GM19099 (cell line): Measurements from ENCODE around the gene GNG2.

Experiments
- POLR2A ChIP-seq: IDR thresholded peaks from 3 replicates; pipeline ENCODE4 v1.6.1; 2011; ENCODE audit warnings: low read depth; ENCODE audit not compliant: insufficient read length; ENCODE audit errors: extremely low read depth

Gene GNG2

GRCh38 chr14:51938821-51939220, 78.4 kb downstream of the GNG2 start:
- TF ChIP-seq POLR2A = no peak

DNA sequence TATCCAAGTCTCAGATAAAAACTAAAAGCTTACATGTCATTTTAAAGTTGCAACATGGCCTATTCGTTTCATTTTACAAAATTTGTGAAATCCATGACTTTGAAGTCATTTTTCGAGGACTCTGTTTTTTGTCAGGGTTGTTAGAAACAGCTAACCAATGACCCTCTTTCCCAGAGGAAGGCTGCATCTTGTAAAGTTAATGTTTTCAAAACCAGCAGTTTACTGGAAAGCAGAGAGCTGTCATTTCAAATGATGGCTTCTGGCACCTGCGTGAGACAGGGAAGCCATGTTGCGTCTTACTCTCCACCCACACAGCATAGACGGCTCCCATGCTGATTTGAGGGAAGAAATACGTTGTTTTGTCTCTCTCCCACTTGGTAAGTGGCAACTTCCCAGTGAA, 78.8 kb downstream of the GNG2 start:
- TF ChIP-seq POLR2A = no peak

DNA sequence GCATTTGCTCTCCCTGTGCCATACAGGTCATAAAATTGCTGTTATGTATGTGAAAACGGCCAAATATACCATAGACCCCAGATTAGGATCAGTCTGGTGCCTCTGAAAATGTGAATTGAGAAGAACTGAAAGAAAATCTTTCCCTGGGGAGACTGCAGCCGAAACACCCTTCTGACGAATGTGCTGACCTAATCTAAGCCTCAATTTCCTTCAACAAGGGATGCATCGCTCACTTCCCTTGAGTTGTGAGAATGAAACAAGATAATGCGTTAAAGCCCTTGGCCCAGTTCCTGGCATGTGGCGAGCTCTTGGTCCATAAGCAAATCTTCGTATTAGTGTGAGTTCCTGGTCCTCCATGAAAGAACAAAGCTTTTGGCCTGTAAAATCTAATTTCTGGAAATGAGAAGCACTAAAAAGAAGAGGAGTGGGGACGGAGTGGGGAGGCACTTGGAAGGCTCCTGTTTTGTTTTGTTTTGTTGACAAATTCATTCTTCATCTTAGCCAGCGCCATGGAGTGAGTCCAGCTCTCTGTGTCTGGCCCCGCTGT, 79.4 kb downstream of the GNG2 start:
- no peak for TF ChIP-seq POLR2A

DNA sequence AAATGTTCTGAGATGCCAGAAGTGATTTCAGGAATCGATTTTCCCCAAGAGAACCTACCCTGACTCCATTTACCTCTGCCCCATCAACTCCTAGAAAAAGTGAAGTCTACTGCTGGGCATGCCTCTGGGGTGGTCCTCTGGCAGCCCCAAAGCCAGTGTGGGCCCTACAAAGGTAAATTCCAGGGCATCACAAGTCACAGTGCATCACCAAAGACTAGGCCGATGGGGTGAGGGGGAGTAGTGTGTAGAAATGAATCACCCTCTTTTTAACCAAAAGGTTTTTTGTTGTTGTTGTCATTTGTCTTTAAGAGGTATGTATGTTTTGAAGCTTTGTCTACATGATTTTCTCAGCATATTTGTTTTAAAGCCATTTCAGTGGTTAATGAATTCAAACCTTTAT, 82.6 kb downstream of the GNG2 start:
- no peak for TF ChIP-seq POLR2A

- no peak for TF ChIP-seq POLR2A
These were observed 89.6 kb downstream of the GNG2 start for GRCh38 chr14:51950007-51950406.

DNA sequence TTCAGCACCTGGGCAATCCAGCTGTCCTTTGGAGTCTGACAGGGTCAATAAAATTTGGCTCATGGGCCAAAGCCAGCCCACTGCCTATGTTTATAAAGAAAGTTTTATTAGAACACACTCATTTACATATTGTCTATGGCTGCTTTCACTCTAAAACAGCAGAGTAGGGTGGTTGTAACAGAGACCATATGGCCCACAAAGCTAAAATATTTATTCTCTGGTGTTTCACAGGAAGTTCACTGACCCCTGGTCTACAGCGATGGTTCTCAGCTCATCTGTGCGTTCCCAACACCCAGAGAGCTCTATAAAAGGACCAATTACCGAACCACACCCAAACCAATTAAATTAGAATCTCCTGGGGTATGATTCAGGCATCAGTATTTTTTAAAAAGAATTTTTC, 91.2 kb downstream of the GNG2 start:
- TF ChIP-seq POLR2A = no peak

DNA sequence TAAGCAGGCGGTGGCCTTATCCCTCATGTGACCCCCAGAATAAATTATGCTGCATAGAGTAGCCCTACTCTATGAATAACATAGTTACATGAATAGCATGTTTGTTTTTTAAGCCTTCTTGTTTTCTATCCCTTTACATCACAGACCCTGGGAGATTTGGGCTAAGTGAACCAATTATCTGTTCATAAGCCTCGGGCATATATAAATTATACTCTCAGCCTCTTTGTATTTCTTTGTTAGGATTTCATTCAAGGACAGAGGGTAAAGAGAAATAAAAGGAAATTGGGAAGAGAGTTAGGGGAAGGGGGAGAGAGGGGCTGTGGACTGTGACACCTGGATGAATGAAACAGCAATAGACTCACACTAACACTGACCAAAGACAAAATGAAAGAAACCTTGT, 93.6 kb downstream of the GNG2 start:
- no peak for TF ChIP-seq POLR2A

GRCh38 chr14:51954657-51955056, 94.2 kb downstream of the GNG2 start:
- TF ChIP-seq POLR2A = no peak

- TF ChIP-seq POLR2A = no peak
These were observed 97.5 kb downstream of the GNG2 start for GRCh38 chr14:51957950-51958349.

DNA sequence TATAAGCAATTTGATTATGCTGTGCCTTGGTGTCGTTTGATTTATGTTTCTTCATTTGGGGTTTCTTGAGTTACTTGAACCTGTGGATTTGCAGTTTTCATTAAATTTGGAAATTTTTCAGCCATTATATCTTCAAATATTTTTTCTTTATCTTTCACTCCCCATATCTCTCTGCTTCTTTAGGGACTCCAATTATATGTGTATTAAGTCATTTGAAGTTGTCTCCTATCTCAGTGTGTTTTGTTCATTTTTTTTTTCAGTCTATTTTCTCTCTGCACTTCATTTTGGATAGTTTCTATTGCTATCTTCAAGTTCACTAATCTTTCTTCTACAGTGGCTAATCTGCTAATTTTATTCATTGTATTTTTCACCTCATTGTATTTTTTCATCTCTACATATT, 99.5 kb downstream of the GNG2 start:
- TF ChIP-seq POLR2A = no peak

- TF ChIP-seq POLR2A = no peak
These were observed 100.5 kb downstream of the GNG2 start for GRCh38 chr14:51960866-51961265.

DNA sequence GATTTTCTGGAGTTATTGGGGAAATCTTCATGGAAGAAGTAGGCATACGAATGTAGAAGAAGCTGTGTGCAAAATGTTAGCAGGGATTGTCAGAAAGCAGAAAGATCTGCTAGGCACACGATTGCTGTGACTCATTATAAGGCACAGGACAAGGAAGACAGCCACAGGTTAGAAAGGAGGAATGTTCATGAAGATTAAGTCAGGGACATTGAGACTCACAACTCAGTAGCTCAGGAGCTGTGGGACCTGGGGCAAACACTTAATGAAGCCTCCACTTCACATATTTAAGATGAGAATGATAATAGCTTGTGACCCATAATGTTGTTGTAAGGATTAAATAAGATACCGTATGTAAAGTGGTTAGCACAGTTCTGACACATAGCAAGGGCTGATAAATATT, 102.3 kb downstream of the GNG2 start:
- no peak for TF ChIP-seq POLR2A

GRCh38 chr14:51963286-51963685, 102.9 kb downstream of the GNG2 start:
- TF ChIP-seq POLR2A = no peak

- no peak for TF ChIP-seq POLR2A
These were observed 107.1 kb downstream of the GNG2 start for GRCh38 chr14:51967521-51967920.

DNA sequence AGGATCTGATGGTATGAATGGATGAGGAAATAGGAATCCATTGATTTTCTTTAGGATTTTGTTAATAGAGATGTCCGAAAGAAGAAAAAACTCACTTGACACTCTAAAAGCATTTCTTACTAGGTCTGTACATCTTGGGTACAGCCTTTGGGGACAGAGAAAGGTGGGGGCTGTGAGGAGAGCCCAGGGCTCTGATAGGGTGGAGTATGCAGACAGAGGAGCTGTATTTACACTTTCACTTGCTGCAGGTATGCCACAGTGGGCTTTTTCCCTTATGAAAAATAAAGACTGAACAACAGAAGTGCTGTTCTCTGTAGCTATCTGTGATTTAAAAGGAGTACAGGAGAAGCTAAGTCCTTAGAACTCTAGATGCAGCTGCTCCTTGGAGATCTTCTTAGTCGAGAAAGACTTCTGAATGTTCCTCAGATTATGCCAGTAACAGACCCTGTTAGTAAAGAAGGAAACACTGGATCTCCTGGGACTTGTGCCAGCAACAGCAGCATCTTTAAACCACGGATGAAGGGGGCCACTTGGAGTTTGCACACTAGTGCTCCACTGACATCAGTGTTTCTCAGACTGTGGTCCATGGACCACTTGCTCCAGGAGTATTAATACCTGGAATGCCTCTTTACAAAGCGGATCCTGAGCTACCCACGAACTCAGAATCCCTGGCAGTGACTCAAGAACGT, 109.6 kb downstream of the GNG2 start:
- TF ChIP-seq POLR2A = no peak

DNA sequence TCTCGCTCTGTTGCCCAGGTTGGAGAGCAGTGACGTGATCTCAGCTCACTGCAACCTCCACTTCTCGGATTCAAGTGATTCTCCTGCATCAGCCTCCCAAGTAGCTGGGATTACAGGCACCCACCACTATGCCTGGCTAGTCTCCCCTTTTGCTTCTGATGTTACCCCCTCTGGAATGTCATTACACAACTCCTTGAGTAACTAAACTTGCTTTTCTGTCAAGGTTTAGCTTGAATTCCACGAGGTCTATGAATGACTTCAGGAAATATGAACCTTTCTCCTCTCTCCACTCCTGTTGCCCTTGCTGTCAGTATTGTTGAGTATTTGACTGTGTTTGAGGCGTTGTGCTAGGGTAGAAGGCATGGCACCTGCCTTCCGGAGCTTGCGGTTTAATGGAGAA, 112.2 kb downstream of the GNG2 start:
- no peak for TF ChIP-seq POLR2A

GRCh38 chr14:51977075-51977474, 116.7 kb downstream of the GNG2 start:
- TF ChIP-seq POLR2A = no peak
